Measurements from ENCODE around the gene THSD7A.

Gene THSD7A

DNA sequence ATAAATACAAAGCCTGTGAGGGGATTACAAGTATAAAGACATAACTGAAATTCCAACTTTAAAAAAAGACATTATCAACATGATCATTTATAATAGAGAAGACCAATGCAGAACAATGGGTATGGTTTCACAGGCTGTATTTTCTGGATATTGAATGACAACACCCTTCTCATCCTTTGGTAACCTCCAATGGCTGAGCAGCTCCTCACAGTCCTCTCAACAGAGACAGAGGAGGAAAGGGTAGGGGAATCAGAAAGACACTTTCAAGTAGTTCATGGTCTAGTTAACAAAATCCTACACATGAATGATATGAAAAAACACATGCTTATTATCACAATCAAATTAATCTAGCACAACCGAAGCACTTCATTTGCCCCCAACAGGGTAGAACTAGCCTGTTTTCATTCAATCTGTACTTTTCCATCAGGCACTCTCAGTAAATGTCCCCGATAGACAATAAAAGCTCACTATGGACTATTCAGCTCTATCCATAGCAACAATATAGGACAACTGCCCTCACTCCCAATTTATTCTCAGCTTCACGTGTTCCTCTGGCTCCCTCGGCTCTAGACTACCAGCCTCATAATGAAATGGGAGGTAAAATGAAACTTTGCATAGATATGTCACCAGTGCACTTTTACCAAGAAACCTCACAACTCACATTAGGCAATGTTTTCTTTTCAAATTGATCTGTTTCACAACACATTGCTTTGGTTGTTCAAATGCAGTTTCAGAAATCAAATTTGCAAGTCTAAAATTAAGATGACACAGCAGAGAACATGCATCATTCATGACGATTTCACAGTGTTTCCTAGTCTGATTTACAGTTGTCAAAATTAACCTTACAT lies 211.4 kb downstream of the THSD7A start:
- DNase-seq: no peak

- no peak for DNase-seq
Measured at GRCh38 chr7:11616466-11616865, 215.5 kb downstream of the THSD7A start.

DNA sequence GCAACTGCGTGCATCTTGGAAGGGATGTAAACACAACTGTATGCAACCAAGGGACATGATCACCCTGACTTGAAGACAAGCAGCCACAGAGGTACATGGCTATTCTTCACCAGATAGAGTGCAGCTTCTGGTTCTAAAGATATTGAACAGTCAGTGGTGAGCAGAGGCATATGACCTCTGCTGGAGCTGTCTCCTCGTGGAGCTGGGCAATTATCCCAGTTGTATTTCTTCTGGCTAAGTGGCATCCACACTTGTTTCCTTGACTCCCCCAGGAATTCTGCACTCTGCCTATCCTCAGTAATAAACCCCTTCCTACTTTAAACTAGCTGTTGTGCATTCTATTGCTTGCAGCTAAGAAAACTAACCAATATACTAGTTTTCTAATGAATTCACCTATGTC lies 216.8 kb downstream of the THSD7A start:
- no peak for DNase-seq

- no peak for DNase-seq
Measured at GRCh38 chr7:11613292-11613930, 218.6 kb downstream of the THSD7A start.

- no peak for DNase-seq
Measured at GRCh38 chr7:11612737-11613136, 219.3 kb downstream of the THSD7A start.

DNA sequence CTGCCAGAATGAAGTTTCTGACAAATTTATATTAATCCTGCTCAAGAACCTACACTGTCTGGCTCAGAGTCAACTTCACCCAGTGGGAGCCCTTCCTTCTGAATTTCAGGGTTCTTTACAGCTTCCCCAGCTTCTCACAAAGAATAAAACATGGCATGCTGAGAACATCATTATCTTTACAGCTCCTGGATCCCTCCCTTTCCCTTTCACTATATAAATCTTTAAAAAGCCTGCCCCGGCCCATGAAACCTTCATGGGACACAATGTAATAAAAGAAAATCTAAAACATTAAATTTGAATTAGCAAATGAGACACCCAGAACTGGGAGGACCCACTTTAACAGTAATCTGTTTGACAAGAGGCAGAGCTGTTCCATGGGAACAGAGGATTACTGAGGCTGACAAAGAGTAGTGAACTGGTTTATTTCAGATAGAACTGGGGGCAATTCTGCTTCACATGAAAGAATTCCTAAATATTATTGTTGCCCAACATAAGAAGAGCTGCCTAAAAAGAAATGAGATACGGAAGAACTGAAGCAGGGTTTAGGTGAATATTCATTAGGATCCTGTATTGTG lies 222.8 kb downstream of the THSD7A start:
- DNase-seq: no peak

DNA sequence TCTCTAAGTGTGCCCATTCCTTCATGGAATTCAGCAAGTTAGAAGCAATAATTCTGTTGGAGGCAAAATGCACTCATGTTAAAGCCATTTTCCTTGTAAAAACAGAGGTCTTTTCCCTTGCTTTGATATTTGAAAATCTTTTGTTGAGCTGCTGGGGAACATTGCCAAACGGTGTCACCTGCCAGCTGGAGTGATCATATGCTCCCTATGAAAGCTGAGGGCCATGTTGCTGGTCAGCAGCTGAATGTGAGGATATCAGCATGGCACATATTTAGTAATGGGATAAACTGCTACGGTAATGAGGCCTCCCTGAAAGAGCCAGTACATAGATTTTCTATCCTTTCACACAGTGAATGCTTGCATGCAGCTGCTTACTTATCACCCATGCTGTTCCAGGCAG lies 224.3 kb downstream of the THSD7A start:
- DNase-seq: no peak

GRCh38 chr7:11605749-11606148 lies 226.2 kb downstream of the THSD7A start:
- no peak for DNase-seq

DNA sequence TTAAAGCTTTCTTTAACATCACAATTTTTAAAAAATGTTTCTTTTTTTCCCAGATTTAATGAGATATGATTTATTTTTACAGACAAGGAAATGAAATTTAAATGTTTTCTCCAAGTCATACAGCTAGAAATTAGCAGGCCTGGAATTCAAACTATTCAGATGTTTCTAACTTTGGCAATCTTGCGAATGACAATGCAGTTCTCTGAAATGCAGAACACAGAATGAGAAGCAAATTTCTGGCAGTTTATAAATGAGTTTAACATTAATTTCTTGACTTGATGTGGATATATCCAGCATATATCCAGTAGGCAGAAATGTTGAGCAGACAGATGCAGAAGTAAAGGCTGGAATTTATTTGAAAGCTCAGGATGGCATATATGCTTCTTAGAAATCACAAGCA lies 227.5 kb downstream of the THSD7A start:
- DNase-seq: no peak

GRCh38 chr7:11601761-11602160 lies 230.2 kb downstream of the THSD7A start:
- DNase-seq: no peak

- DNase-seq: no peak
Measured at GRCh38 chr7:11593322-11593721, 238.7 kb downstream of the THSD7A start.

DNA sequence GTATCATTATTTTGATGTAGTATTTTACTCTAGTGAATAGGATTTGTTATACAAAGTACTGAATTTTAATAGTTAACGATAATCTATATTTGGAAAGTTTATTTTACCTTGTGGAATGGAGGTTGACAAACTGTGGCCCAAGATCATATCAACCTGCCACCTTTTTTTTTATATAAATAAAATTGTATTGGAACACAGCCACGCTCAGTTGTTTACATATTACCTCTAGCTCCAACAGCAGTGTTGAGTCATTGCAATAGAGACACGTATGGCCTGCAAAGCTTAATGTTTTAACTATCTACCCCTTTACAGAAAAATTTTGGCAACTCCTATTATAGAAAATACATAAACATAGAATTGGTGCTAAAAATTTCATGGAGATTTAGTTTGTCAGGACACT lies 239.3 kb downstream of the THSD7A start:
- DNase-seq: no peak

GRCh38 chr7:11591943-11592342 lies 240.1 kb downstream of the THSD7A start:
- no peak for DNase-seq

- DNase-seq: no peak
Measured at GRCh38 chr7:11591055-11591633, 240.9 kb downstream of the THSD7A start.

DNA sequence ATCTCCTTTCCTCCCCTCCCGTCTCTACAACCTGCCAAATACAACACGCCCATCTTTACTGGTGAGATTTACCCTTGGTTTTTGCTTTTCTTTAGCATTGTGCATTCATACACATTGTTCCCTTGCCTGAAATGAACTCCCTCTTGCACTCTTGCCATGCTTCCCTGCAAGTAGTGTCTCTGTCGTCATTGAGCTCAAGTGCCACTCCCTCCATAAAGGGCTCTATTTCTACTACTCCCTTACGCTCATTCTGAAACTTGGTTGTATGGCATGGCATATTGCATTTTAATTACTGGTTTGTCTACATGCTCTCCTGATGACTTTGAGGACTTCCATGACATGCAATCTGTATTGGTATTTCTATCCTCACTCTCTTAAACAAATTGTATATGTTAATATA lies 242.7 kb downstream of the THSD7A start:
- no peak for DNase-seq

DNA sequence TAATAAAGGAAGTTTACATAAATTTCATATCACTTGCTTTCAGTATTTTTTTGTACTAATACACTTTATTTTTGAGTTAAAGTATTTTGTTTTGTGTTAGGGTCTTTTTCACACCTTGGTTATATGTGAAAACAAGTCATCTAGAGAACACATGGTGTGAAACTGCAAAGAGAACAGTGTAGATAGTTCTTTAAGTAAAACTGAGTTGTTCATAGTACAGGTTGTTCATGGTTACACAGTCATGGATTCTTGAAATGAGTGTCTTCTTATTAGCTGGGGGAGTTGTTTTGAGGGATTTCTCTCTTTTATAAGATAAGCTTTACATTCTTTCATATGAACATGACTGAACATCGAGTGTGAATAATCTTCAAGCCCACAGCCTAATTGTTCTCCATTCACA lies 244.2 kb downstream of the THSD7A start:
- no peak for DNase-seq

- no peak for DNase-seq
Measured at GRCh38 chr7:11587048-11587447, 244.9 kb downstream of the THSD7A start.

- DNase-seq: no peak
Measured at GRCh38 chr7:11584406-11585031, 247.5 kb downstream of the THSD7A start.

GRCh38 chr7:11579141-11579540 lies 252.9 kb downstream of the THSD7A start:
- DNase-seq: no peak

- DNase-seq: no peak
Measured at GRCh38 chr7:11576310-11576709, 255.7 kb downstream of the THSD7A start.

DNA sequence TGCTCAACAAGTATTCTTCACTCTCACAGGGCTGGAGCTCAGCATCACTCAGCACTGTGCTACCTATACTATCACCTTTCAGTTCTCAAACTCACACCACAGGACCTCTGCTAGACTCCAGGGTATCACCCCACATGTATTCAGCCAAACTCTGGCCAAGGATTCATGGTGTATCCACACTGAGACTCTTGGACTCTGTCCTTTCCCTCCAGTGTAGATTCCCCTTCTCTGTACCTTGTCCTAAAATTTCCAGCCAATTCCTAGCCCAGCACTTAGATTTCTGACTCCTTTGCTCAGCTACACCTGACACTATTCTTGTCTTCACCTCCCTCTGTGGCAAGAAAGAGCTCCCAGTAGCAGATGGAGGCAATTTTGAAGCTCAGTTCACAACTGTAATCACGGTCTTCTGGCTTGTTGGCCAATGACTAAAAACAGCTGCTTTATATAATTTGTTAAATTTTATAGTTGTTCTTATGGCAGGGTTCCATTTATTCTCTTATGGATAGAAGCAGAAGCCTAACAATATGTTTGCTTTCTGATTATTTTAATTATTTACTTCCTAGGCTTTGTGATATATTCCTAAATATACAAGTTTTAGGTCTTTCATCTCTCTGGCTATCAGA lies 258.8 kb downstream of the THSD7A start:
- DNase-seq: no peak

- DNase-seq: no peak
Measured at GRCh38 chr7:11570922-11571550, 261.0 kb downstream of the THSD7A start.

All from CD4-positive, alpha-beta T cell treated with Interleukin-21 for 1 hour (primary cell).